GM12872 (cell line): Measurements from ENCODE around the gene TBX5.

ENCODE experiments used
- CTCF ChIP-seq: IDR thresholded peaks from 3 replicates; pipeline ENCODE4 v1.5.1; 2011; ENCODE audit warnings: low read depth, mild to moderate bottlenecking, low read length, moderate library complexity; ENCODE audit not compliant: insufficient read depth

TBX5 gene

GRCh38 chr12:114445401-114446323, 39.7 kb upstream of the TBX5 start:
- no peak for TF ChIP-seq CTCF

- TF ChIP-seq CTCF, result no peak
These were observed 38.7 kb upstream of the TBX5 start for GRCh38 chr12:114444422-114445279.

- TF ChIP-seq CTCF, result no peak
These were observed 37.9 kb upstream of the TBX5 start for GRCh38 chr12:114443607-114444421.

- TF ChIP-seq CTCF, result no peak
These were observed 36.6 kb upstream of the TBX5 start for GRCh38 chr12:114442578-114442977.

GRCh38 chr12:114441545-114441944, 35.6 kb upstream of the TBX5 start:
- TF ChIP-seq CTCF, result no peak

GRCh38 chr12:114441039-114441383, 35.1 kb upstream of the TBX5 start:
- TF ChIP-seq CTCF, result no peak
